Measurements from ENCODE around the gene AOX1.

The AOX1 gene

GRCh38 chr2:200668478-200668877 is 82.7 kb downstream of the AOX1 start:
- no peak overlapping the region for H3K4me3 ChIP-seq (ENCODE audit: control insufficient read depth, low read depth, low read length)
- TF ChIP-seq CTCF (IDR thresholded peaks at IDR 0.05; ENCODE audit: control insufficient read depth, insufficient read depth, low read depth, low read length, missing control alignments): no peak
- DNase-seq (ENCODE audit: low read depth): no peak

DNA sequence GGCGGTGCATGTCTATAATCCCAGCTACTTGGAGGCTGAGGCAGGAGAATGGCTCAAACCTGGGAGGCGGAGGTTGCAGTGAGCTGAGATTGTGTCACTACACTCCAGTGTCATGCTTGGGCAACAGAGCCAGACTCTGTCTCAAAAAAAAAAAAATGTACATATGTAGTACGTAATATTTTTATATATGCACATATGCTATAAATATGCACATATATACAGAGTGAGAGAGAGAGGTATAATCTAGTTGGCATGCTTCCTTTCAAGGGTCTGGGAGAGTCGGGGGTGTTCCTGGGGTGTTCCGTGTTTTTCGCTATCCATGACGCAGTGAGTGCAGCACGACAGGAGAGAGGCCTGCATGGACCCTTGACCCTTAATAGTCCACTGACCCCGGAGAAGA is 83.5 kb downstream of the AOX1 start:
- no peak for DNase-seq (ENCODE audit: low read depth)
- no peak for TF ChIP-seq CTCF (IDR thresholded peaks at IDR 0.05; ENCODE audit: control insufficient read depth, insufficient read depth, low read depth, low read length, missing control alignments)

GRCh38 chr2:200670313-200670712 is 84.5 kb downstream of the AOX1 start:
- no peak for DNase-seq (ENCODE audit: low read depth)
- no peak for TF ChIP-seq CTCF (IDR thresholded peaks at IDR 0.05; ENCODE audit: control insufficient read depth, insufficient read depth, low read depth, low read length, missing control alignments)

More for the DNA sequence above, 83.5 kb downstream of the AOX1 start:
- H3K4me3 ChIP-seq (ENCODE audit: control insufficient read depth, low read depth, low read length): no peak overlapping the region

GRCh38 chr2:200670751-200671150 is 84.9 kb downstream of the AOX1 start:
- no peak for TF ChIP-seq CTCF (IDR thresholded peaks at IDR 0.05; ENCODE audit: control insufficient read depth, insufficient read depth, low read depth, low read length, missing control alignments)
- no peak overlapping the region for H3K4me3 ChIP-seq (ENCODE audit: control insufficient read depth, low read depth, low read length)
- no peak for DNase-seq (ENCODE audit: low read depth)

More at GRCh38 chr2:200670313-200670712, 84.5 kb downstream of the AOX1 start:
- H3K4me3 ChIP-seq (ENCODE audit: control insufficient read depth, low read depth, low read length): no peak overlapping the region

GRCh38 chr2:200673191-200673590 is 87.4 kb downstream of the AOX1 start:
- no peak overlapping the region for H3K4me3 ChIP-seq (ENCODE audit: control insufficient read depth, low read depth, low read length)
- no peak for TF ChIP-seq CTCF (IDR thresholded peaks at IDR 0.05; ENCODE audit: control insufficient read depth, insufficient read depth, low read depth, low read length, missing control alignments)
- no peak for DNase-seq (ENCODE audit: low read depth)

DNA sequence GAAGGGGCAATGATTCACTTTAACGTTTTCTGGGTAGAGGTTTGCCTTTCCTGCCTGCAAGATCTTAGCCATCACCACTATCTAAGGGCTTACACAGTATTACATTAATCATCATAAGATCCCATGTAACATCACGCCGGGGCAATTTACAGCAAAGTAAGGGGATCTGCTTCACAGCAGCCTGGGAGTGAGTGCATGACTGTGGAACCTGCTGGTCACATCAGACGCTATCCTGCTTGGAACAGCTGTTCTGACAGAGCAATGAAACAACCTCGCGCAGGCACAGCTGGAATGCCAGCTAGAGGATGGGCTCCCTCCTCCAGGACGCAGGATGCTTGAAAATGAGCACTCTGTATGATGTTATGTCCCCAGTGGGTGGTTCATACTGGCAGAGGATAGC is 89.0 kb downstream of the AOX1 start:
- no peak for TF ChIP-seq CTCF (IDR thresholded peaks at IDR 0.05; ENCODE audit: control insufficient read depth, insufficient read depth, low read depth, low read length, missing control alignments)
- no peak for DNase-seq (ENCODE audit: low read depth)
- no peak overlapping the region for H3K4me3 ChIP-seq (ENCODE audit: control insufficient read depth, low read depth, low read length)

- H3K4me3 ChIP-seq (ENCODE audit: control insufficient read depth, low read depth, low read length): no peak overlapping the region
- no peak for DNase-seq (ENCODE audit: low read depth)
- no peak for TF ChIP-seq CTCF (IDR thresholded peaks at IDR 0.05; ENCODE audit: control insufficient read depth, insufficient read depth, low read depth, low read length, missing control alignments)
These were observed 91.4 kb downstream of the AOX1 start for GRCh38 chr2:200677171-200677570.

Data from AG09309 (cell line).